K562 (cell line): ENCODE data around the gene CST4. TPM values are rescaled to one million over a fixed set of nuclear protein-coding genes. Genes with fewer than 3 reads are reported as not detected.

Experiments used
- ATAC-seq: fragments of 200-7000 bp; cut with Tn5 transposase; 3 replicates; pipeline ENCODE4 v1.9.1; 2020; ENCODE audit warnings: moderate library complexity
- BruUV-seq: library from RNA; stranded (reverse); fragments of 400-500 nt; replicated peaks from 2 replicates; lab custom pipeline; 2021; lab: Mats Ljungman, UMichigan
- CTCF ChIA-PET: fragments of 300-600 bp; formaldehyde crosslinking; extraction: SDS; loops from one replicate; lab custom pipeline; 2021; ENCODE audit warnings: low intra/inter-chr PET ratio; lab: Yijun Ruan, JAX
- POLR2A ChIA-PET: fragments of 300-600, 350-650 bp; sonication (Branson Sonifier 250); formaldehyde crosslinking; extraction: SDS; loops from one replicate; lab custom pipeline; 2021; ENCODE audit warnings: antibody characterized with exemption, inconsistent platforms; lab: Yijun Ruan, JAX
- DNase-seq, 4 experiments: peaks; one replicate each; pipeline versions ENCODE4 v3.0.0 to v3.0.0-alpha.2; 2011 to 2018; ENCODE audit warnings: low spot score in 3 of 4, mixed read lengths in 3 of 4; ENCODE audit errors: extremely low read depth in 1 of 4
- FAIRE-seq: peaks from 2 replicates; lab custom pipeline; 2011; peaks lifted over from hg19 to GRCh38; lab: Jason Lieb, UNC
- H2AFZ ChIP-seq: 2 replicates; pipeline ENCODE4 v1.6.0; 2011; ENCODE audit warnings: low read depth, low read length, control low read depth, inconsistent platforms
- H3K27ac ChIP-seq: fragments of 200-600 bp; 3 replicates; pipeline ENCODE4 v1.8.0; 2011; ENCODE audit warnings: low read depth, mild to moderate bottlenecking, control low read depth, inconsistent platforms, low read length, moderate library complexity, mixed read lengths; ENCODE audit errors: extremely low read depth
- H3K27me3 ChIP-seq, 2 experiments: fragments of 300-600 bp in 1 of 2; 2 replicates in 1 of 2; 3 replicates in 1 of 2; pipeline versions ENCODE4 v1.6.0 to v1.8.0; 2011; ENCODE audit warnings: inconsistent platforms in 2 of 2, low read length in 2 of 2, mild to moderate bottlenecking in 1 of 2, mixed read lengths in 1 of 2, moderate library complexity in 1 of 2; ENCODE audit not compliant: control insufficient read depth in 2 of 2, insufficient read depth in 2 of 2
- H3K36me3 ChIP-seq: fragments of 300-600 bp; 3 replicates; pipeline ENCODE4 v1.8.0; 2011; ENCODE audit warnings: mild to moderate bottlenecking, low read length, inconsistent platforms; ENCODE audit not compliant: control insufficient read depth, insufficient read depth
- H3K4me1 ChIP-seq, 2 experiments: fragments of 200-600 bp in 1 of 2; replicated peaks in 1 of 2; 2 replicates in 1 of 2; 3 replicates in 1 of 2; pipeline versions ENCODE4 v1.5.1 to v1.8.0; 2011; ENCODE audit warnings: inconsistent platforms in 2 of 2, low read length in 2 of 2, mild to moderate bottlenecking in 1 of 2, mixed read lengths in 1 of 2, moderate library complexity in 1 of 2; ENCODE audit not compliant: control insufficient read depth in 2 of 2, insufficient read depth in 2 of 2
- H3K4me2 ChIP-seq: 2 replicates; pipeline ENCODE4 v1.6.1; 2011; ENCODE audit warnings: low read length, control low read depth, inconsistent platforms, mixed read lengths; ENCODE audit not compliant: insufficient read depth
- H3K4me3 ChIP-seq: fragments of 200-600 bp; sonication (generic), shearing (Covaris generic); 2 replicates; pipeline ENCODE4 v1.5.1; 2016; ENCODE audit warnings: control low read depth, inconsistent platforms
- H3K79me2 ChIP-seq: fragments of 200-600 bp; 3 replicates; pipeline ENCODE4 v1.8.0; 2011; ENCODE audit warnings: low read length, inconsistent platforms; ENCODE audit not compliant: control insufficient read depth, insufficient read depth
- H3K9ac ChIP-seq, 2 experiments: 2 replicates each; pipeline versions ENCODE4 v1.6.0 to v1.6.1; 2011; ENCODE audit warnings: low read depth in 2 of 2, low read length in 2 of 2, control low read depth in 1 of 2, inconsistent platforms in 1 of 2, mild to moderate bottlenecking in 1 of 2, mixed read lengths in 1 of 2; ENCODE audit not compliant: insufficient read depth in 1 of 2
- H3K9me1 ChIP-seq: one replicate; pipeline ENCODE4 v1.6.0; 2011; ENCODE audit warnings: inconsistent platforms, mild to moderate bottlenecking, low read length, moderate library complexity; ENCODE audit not compliant: control insufficient read depth, insufficient read depth
- H3K9me3 ChIP-seq: replicated peaks from 2 replicates; pipeline ENCODE4 v1.5.1; 2011; ENCODE audit warnings: low read depth, low read length, inconsistent platforms; ENCODE audit not compliant: control insufficient read depth, insufficient read depth
- H4K20me1 ChIP-seq: replicated peaks from 2 replicates; pipeline ENCODE4 v1.6.1; 2011; ENCODE audit warnings: low read length, inconsistent platforms, mixed read lengths; ENCODE audit not compliant: control insufficient read depth, insufficient read depth
- CREB3 ChIP-seq: fragments of 450-650 bp; conservative IDR thresholded peaks from 2 replicates; pipeline ENCODE4 v1.6.1; 2016; ENCODE audit warnings: missing genetic modification characterization, low read depth, mild to moderate bottlenecking, missing compliant biosample characterization, moderate library complexity
- HNRNPL ChIP-seq: fragments of 200-400 bp; formaldehyde crosslinking; IDR thresholded peaks from 2 replicates; pipeline ENCODE4 v1.6.1; 2017; ENCODE audit warnings: low read depth, mild to moderate bottlenecking, low read length
- PTRF ChIP-seq: fragments of 450-650 bp; IDR thresholded peaks from 2 replicates; pipeline ENCODE4 v1.6.1; 2016; ENCODE audit warnings: mild to moderate bottlenecking, missing genetic modification characterization, missing compliant biosample characterization
- RERE ChIP-seq: sonication (generic); formaldehyde crosslinking; IDR thresholded peaks from 2 replicates; pipeline ENCODE4 v1.8.0; 2023; ENCODE audit warnings: missing genetic modification reagents, mild to moderate bottlenecking, borderline replicate concordance
- WGBS: fragments of 100-300 bp; shearing (Covaris generic); methylation state at CpG from one replicate; pipeline ENCODE4 v1.1.6; 2016; ENCODE audit warnings: low coverage, mixed read lengths; ENCODE audit not compliant: insufficient coverage; ENCODE audit errors: missing lambda C conversion rate; 5-methylcytosine and 5-hydroxymethylcytosine counted together
- in situ Hi-C: fragments of 300-500 bp; cut with MboI; formaldehyde crosslinking; loops from 4 replicates; pipeline ENCODE4 v1.15.0; 2018; ENCODE audit warnings: inconsistent platforms, mixed read lengths
- intact Hi-C: fragments of 100-400 bp; cut with micrococcal nuclease; formaldehyde crosslinking; loops from 2 replicates; pipeline ENCODE4 v1.14.2; 2022
- polyA plus RNA-seq, 8 experiments: library from polyadenylated mRNA; depleted of rRNA in 4 of 8; stranded (reverse) in 5 of 8; unstranded in 3 of 8; fragments of >200 nt; fragmentation: Nextera tagmentation in 2 of 8; fragmentation: Illumina TruSeq in 1 of 8; extraction: Ambion mirVana in 2 of 8; extraction: Trizol in 1 of 8; gene quantifications; 2 replicates each; pipeline versions ENCODE4 v1.2.1 to v1.2.3, GENCODE V29; 2011 to 2014; ENCODE audit warnings: inconsistent platforms in 1 of 8, missing spikeins in 1 of 8
- total RNA-seq, 7 experiments: library from RNA; depleted of rRNA in 6 of 7; stranded (reverse); fragments of >200 nt in 6 of 7; fragmentation: Illumina TruSeq in 2 of 7; extraction: Trizol in 2 of 7; gene quantifications; 2 replicates each; pipeline versions ENCODE4 v1.2.1 to v1.2.3, GENCODE V29; 2011 to 2021; ENCODE audit warnings: low replicate concordance in 1 of 7

Gene CST4
- total and polyA plus RNA-seq, 9 of the 15 experiments (the other 6 are each of a cell fraction or from before 2014, with no cell fraction given), result not detected

- TF ChIP-seq CREB3, result no peak
These were observed 8.7 kb downstream of the CST4 start (continued) for GRCh38 chr20:23680146-23680545.

- no peak for FAIRE-seq
These were observed 9.4 kb downstream of the CST4 start for GRCh38 chr20:23679133-23680092.

More at GRCh38 chr20:23679133-23680092, 9.4 kb downstream of the CST4 start:
- TF ChIP-seq HNRNPL (no peak), PTRF (tag) (no peak), RERE (CRISPR knock-in tag) (no peak)
- CTCF ChIA-PET, result no interaction called here
- in situ Hi-C loops, result no loop called here
- no peaks in the 10 kb centered on the region for H3K4me1 ChIP-seq
- ATAC-seq (no peak), DNase-seq (no peak)
- intact Hi-C loops, result no loop called here
- no peak overlapping the region for H3K27ac ChIP-seq
- H4K20me1 ChIP-seq, result no peaks in the 10 kb centered on the region
- no peak overlapping the region for H3K4me3 ChIP-seq
- H2AFZ ChIP-seq, result no peak overlapping the region
- POLR2A ChIA-PET, result no interaction called here
- H3K9ac ChIP-seq, result no peak overlapping the region
- no peaks in the 10 kb centered on the region for H3K79me2 ChIP-seq
- no peaks in the 10 kb centered on the region for H3K9me3 ChIP-seq
- 0% methylated on average over 5 of the region's 7 CpGs for WGBS
- no peak overlapping the region for H3K4me2 ChIP-seq
- BruUV-seq, result no TSS peak
- H3K27me3 ChIP-seq, result no peaks in the 10 kb centered on the region; a peak in 1 of 5 replicates
- H3K9me1 ChIP-seq, result no peaks in the 10 kb centered on the region
- no peaks in the 10 kb centered on the region for H3K36me3 ChIP-seq
